Spleen (tissue), 7 donors: ENCODE results near the gene CCDC17.

Source experiments
- POLR2A ChIP-seq, 3 donors: fragments of 450-650 bp; IDR thresholded peaks; one replicate each; pipeline ENCODE4 v1.5.1; 2017; ENCODE audit warnings: antibody characterized with exemption in 3 of 3, mild to moderate bottlenecking in 1 of 3
- POLR2AphosphoS5 ChIP-seq, 3 donors: sonication (generic); formaldehyde crosslinking; IDR thresholded peaks; one replicate each; pipeline ENCODE4 v1.5.1; 2017; ENCODE audit warnings: antibody characterized with exemption in 3 of 3
- TF ChIP-seq, protein P1 (sequence below), 11 experiments: fragments of 200-600 bp in 7 of 11; fragments of 450-650 bp in 4 of 11; sonication (generic) in 4 of 11; IDR thresholded peaks in 8 of 11; conservative IDR thresholded peaks in 3 of 11; 1 replicate in 7 of 11; 2 replicates in 4 of 11; pipeline versions ENCODE4 v1.4.0 to v1.8.0; 2016 to 2021; ENCODE audit warnings: antibody characterized with exemption in 11 of 11, inconsistent platforms in 4 of 11, mild to moderate bottlenecking in 1 of 11
- donor health status: DM: no; HTN: no; CAD: no; lungs with moderate emphysema.
- donor health status: DM: no; HTN: no; CAD: no.
- donor health status: DM: no; HTN: no; CAD: no.

DNA sequence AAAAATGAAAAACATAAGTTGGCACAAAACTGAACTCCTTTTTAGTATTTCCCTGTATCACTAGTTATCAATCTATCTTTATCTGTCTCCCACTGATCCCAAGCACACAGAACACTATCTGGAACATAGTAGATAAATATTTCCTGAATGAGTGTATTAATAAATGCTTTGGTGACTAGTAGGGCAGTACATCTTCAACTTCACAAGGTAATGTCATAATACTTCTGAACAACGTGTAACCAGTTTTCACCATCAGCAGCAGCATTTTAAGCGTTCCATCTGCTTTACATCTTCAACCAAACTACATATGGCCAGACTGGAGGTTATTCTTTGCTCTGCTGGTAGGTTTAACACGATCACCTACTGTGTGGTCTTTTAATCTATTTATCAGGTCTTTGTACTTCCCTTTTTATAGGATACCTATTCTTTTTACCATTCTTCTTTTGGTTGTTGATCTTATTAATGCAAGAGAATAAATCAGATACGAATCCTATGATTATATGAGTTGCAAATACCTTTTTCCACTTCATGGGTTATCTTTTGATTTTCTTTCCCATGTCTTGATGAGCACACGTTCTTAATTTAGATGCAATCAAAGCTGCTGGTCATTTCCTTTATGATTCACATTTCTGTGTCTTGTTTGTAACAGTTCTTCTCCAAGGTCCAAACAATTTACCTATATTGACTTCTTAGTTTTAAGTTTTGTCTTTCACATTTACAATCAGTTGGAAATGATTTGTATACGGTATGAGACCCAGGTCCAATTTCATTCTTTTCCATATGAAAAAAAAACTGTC lies 46.2 kb upstream of the CCDC17 start:
- TF ChIP-seq, protein P1, sequence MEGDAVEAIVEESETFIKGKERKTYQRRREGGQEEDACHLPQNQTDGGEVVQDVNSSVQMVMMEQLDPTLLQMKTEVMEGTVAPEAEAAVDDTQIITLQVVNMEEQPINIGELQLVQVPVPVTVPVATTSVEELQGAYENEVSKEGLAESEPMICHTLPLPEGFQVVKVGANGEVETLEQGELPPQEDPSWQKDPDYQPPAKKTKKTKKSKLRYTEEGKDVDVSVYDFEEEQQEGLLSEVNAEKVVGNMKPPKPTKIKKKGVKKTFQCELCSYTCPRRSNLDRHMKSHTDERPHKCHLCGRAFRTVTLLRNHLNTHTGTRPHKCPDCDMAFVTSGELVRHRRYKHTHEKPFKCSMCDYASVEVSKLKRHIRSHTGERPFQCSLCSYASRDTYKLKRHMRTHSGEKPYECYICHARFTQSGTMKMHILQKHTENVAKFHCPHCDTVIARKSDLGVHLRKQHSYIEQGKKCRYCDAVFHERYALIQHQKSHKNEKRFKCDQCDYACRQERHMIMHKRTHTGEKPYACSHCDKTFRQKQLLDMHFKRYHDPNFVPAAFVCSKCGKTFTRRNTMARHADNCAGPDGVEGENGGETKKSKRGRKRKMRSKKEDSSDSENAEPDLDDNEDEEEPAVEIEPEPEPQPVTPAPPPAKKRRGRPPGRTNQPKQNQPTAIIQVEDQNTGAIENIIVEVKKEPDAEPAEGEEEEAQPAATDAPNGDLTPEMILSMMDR (IDR thresholded peaks at IDR 0.05 in 8 of 11, conservative IDR thresholded peaks at IDR 0.05 in 3 of 11) = no peak
- TF ChIP-seq POLR2A (IDR thresholded peaks at IDR 0.05) (no peak), POLR2AphosphoS5 (IDR thresholded peaks at IDR 0.05) (no peak)
